DMS79 treated with DMSO at 0.1 percent for 48 hours (cell line): ENCODE data around the gene GFM2.
"Not testable (repeated sequence)": the region's sequence is repeated elsewhere in the genome, so short reads cannot be mapped to it uniquely, and the experiment has no call there.

ENCODE experiments used
- DNase-seq: peaks from one replicate; lab custom pipeline; 2025; lab: John Stamatoyannopoulos, UW

GFM2 gene, protein sequence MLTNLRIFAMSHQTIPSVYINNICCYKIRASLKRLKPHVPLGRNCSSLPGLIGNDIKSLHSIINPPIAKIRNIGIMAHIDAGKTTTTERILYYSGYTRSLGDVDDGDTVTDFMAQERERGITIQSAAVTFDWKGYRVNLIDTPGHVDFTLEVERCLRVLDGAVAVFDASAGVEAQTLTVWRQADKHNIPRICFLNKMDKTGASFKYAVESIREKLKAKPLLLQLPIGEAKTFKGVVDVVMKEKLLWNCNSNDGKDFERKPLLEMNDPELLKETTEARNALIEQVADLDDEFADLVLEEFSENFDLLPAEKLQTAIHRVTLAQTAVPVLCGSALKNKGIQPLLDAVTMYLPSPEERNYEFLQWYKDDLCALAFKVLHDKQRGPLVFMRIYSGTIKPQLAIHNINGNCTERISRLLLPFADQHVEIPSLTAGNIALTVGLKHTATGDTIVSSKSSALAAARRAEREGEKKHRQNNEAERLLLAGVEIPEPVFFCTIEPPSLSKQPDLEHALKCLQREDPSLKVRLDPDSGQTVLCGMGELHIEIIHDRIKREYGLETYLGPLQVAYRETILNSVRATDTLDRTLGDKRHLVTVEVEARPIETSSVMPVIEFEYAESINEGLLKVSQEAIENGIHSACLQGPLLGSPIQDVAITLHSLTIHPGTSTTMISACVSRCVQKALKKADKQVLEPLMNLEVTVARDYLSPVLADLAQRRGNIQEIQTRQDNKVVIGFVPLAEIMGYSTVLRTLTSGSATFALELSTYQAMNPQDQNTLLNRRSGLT

DNA sequence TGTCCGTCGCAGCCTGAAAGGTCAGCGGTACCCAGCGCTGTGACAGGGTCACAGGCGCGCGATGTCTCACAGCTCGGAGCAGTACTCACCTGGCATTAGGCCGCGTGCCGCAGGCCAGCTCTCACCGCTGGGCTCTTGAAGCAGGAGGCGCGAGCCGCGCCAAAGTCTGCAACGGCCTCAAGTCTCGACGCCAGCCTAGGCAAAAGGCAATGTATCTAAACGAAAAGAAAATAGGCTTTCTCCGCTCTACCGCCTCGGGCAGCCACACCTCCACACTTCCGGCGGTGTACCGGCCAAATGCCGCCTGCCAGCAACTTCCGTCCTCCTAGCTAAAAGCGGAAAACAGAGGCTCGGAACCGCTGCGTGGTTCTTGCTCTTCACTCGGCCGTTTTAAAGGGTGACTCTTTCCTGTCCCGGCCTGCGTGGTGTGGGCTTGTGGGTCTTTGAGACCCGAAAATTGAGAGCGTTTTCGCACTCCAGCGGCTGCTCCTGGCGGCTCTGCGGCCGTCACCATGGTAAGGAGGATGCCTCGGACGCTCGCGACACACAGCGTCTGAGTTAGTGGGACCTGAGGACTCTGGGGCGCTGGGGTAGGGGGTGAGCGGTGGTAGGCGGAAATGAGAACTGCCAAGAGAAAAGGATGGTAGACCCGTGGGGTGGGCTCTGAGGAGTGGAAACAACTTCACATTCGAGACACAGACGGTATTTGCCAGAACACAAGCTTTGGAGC lies at the start of gene GFM2, which contains the start of gene NSA2:
TSS of gene GFM2 (minus strand) at position 269 of the 730 bp plus-strand sequence. CDS start 3,375 bp downstream, outside the sequence.
TSS of gene NSA2 (plus strand) at position 401 of the 730 bp plus-strand sequence. CDS start at position 513, 112 bp downstream.
- DNase-seq, result peak; percentile 74

- no peak for DNase-seq
These were observed 44.0 kb upstream of the GFM2 start for GRCh38 chr5:74810915-74811314.

DNA sequence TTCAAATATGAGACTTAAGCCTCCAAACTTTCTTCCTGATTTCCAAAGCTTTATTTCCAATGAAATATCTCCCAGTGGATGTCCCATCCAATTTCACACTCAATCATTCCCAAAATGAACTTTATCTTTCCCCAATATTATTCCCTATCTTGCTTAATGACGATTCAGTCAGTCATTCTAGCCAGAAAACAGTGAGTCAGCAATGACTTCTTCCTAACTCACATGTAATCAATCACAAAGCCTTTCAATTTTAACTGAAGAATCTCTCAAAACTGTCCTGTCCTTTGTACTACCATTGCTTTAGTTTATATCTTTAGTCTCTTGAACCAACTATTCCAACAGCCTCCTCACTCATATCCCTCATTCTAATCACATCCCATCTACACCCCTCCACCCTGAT lies 35.0 kb upstream of the GFM2 start:
- no peak for DNase-seq

DNA sequence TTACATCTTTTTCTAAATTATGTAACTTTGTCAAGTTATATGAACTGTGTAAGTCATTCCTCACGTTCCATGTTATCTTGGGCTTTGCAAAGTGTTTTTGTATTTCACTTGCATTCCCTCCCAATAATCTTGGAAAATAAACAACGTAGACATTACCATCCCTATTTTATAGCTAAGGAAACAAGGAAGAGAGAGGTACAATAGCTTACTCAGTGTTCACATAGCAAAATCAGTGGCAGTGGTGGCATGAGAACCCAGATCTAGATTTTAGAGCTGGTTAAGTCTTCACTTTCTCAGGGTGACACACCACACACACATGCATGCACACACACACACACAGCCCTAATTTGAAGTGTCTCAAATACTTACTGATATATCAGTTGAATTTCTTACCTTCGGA lies 34.3 kb upstream of the GFM2 start:
- no peak for DNase-seq

- DNase-seq, result no peak
These were observed 32.3 kb upstream of the GFM2 start for GRCh38 chr5:74798977-74799911.

- DNase-seq, result not testable (repeated sequence)
These were observed 24.8 kb upstream of the GFM2 start for GRCh38 chr5:74791669-74792068.

- no peak for DNase-seq
These were observed 20.5 kb upstream of the GFM2 start for GRCh38 chr5:74787424-74787823.

DNA sequence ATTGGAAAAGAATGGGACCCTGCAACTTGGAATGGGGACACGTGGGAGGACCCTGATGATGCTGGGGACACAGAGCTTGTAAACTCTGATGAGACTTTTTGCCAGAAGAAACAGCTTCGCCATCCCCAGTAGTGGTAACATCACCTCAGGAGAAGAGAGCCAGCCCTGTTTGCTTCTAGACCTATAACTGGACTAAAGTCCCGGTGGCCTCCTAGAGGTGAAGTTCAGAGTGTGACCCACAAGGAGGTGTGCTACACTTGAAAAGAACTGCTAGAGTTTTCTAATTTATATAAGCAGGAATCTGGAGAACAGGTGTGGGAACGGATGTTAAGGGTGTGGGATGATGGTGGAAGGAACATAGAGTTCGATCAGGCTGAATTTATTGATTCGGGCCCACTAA lies 19.9 kb upstream of the GFM2 start:
- no peak for DNase-seq

DNA sequence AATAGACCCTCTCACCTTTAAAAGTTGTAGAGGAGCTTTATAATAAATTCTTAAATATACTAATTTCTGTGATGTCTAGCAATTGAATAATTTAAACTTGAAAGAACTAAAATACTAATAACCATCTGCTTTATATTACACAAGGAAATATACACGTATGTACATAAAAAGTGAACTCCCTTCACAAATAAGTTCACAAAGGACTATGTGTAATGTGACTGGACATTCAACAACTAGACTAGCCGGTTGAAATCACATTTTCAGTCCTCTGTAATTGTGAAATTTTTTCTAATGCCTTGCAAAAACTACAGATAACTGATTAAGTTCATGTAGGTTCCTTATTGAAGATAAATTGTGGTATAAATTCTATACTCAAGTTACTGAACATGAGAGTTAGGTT lies 11.7 kb upstream of the GFM2 start:
- no peak for DNase-seq

- DNase-seq, result no peak
These were observed 5.4 kb upstream of the GFM2 start for GRCh38 chr5:74772359-74772758.

DNA sequence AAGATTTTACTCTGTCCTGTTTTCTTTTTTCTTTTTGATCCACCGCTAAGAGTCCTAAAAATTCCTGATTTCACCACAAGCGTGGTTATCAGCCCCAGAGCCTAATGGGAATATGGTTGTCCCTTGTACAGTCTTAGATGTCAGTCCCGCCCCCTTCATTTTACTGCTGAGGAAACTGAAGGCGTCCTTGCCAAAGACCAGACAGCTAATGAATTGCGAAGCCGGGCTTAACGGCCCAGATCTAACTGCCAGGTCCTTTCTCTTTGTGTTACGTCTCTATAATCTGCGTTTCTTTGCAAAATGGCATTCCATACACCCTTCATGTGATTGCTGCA lies 629 bp upstream of the GFM2 start:
- no peak for DNase-seq

DNA sequence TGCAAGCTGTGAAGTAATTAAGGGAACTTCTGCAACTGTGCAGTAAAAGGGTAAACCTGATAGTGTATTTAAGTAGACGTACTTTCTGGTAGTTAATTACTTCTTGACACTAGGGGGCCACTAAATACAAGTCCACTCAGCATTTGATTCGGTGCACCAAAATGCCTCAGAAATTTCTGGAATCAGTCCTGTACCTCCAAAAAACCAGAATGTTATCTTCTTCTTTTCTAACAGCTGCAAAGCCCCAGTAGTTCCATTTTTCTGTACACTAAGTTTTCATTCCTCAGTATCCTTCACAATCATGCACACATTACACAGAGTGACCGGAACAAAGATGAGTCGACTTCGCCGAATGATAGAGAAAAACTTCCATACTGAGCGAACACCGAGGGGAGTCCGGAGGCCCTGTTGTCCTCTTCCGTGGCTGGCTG lies 484 bp downstream of the GFM2 start:
- DNase-seq, result peak; percentile 1

DNA sequence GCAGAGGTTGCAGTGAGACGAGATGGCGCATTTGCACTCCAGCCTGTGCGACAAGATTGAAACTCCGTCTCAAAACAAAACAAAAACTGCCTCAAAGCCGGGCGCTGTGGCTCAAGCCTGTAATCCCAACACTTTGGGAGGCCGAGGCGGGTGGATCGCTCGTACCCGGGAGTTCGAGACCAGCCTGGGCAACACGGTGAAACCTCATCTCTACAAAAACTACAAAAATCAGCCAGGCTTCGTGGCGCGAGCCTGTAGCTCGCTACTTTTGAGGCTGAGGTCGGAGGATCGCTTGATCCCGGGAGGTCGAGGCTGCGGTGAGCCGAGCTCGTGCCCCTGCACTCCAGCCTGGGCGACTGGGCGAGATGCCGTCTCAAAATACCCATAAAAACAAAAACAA lies 988 bp downstream of the GFM2 start:
- no peak for DNase-seq

- DNase-seq, result no peak
These were observed 1.7 kb downstream of the GFM2 start for GRCh38 chr5:74765201-74765600.

DNA sequence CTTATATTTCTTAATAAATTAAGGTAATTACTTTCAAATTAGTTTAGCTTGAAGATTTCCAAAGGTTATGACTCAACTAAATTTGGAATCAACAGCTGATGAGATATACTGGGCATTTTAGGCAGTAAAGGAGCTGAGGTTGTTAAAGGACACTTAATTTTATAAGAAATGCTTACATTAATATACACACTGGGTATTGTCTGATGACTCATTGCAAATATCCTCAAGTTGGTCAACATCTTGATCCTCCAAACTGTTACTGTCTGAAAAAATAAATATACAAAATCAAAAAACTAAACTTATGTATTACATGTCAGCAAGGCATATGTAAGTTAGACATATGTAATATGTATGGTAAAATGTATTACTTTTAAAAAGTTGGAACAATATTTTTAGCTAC lies 3.4 kb downstream of the GFM2 start:
- DNase-seq, result no peak

- no peak for DNase-seq
These were observed 4.3 kb downstream of the GFM2 start for GRCh38 chr5:74762599-74762998.

- DNase-seq, result no peak
These were observed 5.7 kb downstream of the GFM2 start for GRCh38 chr5:74761241-74761640.

- DNase-seq, result not testable (repeated sequence)
These were observed 18.2 kb downstream of the GFM2 start for GRCh38 chr5:74748742-74749141.

GRCh38 chr5:74738406-74738805 lies 28.5 kb downstream of the GFM2 start:
- no peak for DNase-seq

- no peak for DNase-seq
These were observed 30.2 kb downstream of the GFM2 start for GRCh38 chr5:74736759-74737158.

DNA sequence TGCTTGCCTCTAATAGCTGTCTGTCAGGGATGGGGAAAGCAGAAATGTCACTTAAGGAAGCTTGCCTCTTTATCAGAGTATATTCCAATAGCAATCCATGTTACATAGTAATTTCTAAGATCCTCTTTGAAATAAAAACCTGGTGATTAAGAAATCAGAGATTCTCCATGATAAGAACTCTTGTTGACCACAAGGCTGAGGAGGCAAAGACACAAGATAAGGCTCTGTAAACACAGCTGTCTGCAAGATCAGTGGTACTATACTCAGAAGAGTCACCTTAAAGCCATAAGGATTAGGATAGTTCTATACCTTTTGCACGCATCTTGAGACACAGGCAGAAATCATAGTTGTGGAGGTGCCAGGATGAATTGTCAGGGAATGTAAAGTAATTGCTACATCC lies 41.6 kb downstream of the GFM2 start:
- peak; percentile 1 for DNase-seq
